ENCODE measurements around the gene ANKS1B.

DNA sequence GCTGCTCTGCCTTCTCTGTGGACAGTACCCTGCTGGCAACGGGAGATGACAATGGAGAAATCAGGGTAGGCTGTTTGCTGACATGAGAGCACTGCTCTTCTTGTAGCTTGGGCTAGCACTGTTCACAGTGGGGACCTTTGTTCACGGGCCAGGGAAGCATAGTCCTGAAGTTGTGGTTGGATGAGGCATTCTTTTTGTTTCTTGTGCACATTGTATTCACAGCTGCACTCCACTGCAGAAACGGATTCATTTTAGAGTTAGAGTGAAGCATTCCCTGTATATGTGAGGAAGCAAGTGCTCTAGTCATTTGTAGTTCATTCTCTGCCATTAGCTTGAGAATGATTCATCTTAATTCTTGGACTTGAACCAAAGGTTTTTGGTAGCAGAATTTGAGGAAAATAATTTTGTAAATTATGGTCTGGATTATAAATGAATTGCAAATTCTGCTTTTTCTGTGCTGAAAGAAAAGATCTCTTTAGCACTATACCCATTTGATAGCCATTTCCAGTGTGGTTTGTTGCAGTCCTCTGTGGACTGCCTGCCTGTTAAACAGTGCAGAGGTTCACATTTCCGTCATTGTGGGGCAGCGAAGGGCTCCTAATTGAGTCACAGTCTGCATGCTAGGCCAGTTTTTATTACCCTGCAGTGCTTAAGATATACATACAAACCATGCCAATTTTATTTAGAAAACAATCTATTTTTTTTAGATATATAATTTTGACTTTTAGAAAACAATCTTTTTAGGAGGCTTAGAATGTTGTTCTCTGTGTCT lies 1259.1 kb downstream of the ANKS1B start:
- TF ChIP-seq TCF7L2 (IDR thresholded peaks at IDR 0.05; ENCODE audit: borderline replicate concordance, low read depth, low read length) (no peak), ZNF530 (tag by site-specific recombination; IDR thresholded peaks at IDR 0.05; ENCODE audit: low read depth) (no peak), ZBTB7A (tag by site-specific recombination; IDR thresholded peaks at IDR 0.05; ENCODE audit: low read depth) (no peak)
- TF ChIP-seq, protein P1, sequence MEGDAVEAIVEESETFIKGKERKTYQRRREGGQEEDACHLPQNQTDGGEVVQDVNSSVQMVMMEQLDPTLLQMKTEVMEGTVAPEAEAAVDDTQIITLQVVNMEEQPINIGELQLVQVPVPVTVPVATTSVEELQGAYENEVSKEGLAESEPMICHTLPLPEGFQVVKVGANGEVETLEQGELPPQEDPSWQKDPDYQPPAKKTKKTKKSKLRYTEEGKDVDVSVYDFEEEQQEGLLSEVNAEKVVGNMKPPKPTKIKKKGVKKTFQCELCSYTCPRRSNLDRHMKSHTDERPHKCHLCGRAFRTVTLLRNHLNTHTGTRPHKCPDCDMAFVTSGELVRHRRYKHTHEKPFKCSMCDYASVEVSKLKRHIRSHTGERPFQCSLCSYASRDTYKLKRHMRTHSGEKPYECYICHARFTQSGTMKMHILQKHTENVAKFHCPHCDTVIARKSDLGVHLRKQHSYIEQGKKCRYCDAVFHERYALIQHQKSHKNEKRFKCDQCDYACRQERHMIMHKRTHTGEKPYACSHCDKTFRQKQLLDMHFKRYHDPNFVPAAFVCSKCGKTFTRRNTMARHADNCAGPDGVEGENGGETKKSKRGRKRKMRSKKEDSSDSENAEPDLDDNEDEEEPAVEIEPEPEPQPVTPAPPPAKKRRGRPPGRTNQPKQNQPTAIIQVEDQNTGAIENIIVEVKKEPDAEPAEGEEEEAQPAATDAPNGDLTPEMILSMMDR (tag by site-specific recombination; IDR thresholded peaks at IDR 0.05) = peak; percentile 17; the same call in 1 of the 2 replicates

Measured in HEK293 (cell line).